HL-60 (cell line): Measurements from ENCODE around the gene ANKRD22.

Experiments
- DNase-seq, 2 experiments: peaks; one replicate each; pipeline ENCODE4 v3.0.0-alpha.2; 2010 to 2020; ENCODE audit warnings: low read depth in 1 of 2, low spot score in 1 of 2
- H3K27ac ChIP-seq: fragments of 250-450 bp; sonication (Bioruptor Pico); replicated peaks from 2 replicates; pipeline ENCODE4 v1.5.1; 2020; ENCODE audit warnings: mild to moderate bottlenecking, moderate library complexity
- H3K27me3 ChIP-seq: fragments of 250-450 bp; sonication (Bioruptor Pico); 2 replicates; pipeline ENCODE4 v1.5.1; 2021; ENCODE audit warnings: mild to moderate bottlenecking, moderate library complexity; ENCODE audit not compliant: insufficient read depth, poor library complexity, severe bottlenecking
- H3K4me3 ChIP-seq: replicated peaks from 2 replicates; pipeline ENCODE4 v1.5.1; 2011; ENCODE audit warnings: mild to moderate bottlenecking, control low read depth, low read length; ENCODE audit not compliant: insufficient read depth
- GABPA ChIP-seq: IDR thresholded peaks from 2 replicates; pipeline ENCODE4 v1.6.1; 2012; ENCODE audit warnings: low read depth
- POLR2AphosphoS5 ChIP-seq: IDR thresholded peaks from 2 replicates; pipeline ENCODE4 v1.6.1; 2012; ENCODE audit warnings: low read depth
- SPI1 ChIP-seq: IDR thresholded peaks from 2 replicates; pipeline ENCODE4 v1.6.1; 2012; ENCODE audit warnings: low read depth, mild to moderate bottlenecking, borderline replicate concordance
- TF ChIP-seq, protein P1 (sequence below): IDR thresholded peaks from one replicate; pipeline ENCODE4 v1.5.1; 2011; ENCODE audit warnings: low read length, control low read depth, inconsistent platforms; ENCODE audit not compliant: insufficient read depth
- TF ChIP-seq, protein P2 (sequence below): IDR thresholded peaks from 2 replicates; pipeline ENCODE4 v1.6.1; 2012; ENCODE audit warnings: low read depth; ENCODE audit not compliant: insufficient replicate concordance

Gene ANKRD22

DNA sequence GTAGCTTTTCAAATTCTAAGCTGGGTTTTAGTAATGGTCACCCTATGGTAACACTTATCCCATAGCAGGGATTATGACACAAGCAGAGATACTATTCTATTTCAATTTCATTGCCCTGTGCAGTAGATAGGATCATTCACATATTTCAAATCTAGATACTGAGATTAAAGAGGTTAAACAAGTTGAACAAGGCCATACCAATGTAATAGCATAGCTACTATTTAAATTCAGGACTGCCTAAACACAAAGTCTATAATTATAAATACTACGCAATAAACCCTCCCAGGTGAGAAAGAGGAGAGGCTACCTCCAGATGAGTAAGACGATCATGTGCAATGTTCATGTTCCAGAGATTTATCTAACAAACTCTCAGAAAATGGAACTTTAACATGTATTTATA, 48.0 kb downstream of the ANKRD22 start:
- Histone ChIP-seq H3K4me3 (no peak overlapping the region), H3K27ac (no peak overlapping the region), H3K27me3 (peaks cover 6% of the 10 kb centered on the region)
- DNase-seq: no peak
- TF ChIP-seq, protein P1, sequence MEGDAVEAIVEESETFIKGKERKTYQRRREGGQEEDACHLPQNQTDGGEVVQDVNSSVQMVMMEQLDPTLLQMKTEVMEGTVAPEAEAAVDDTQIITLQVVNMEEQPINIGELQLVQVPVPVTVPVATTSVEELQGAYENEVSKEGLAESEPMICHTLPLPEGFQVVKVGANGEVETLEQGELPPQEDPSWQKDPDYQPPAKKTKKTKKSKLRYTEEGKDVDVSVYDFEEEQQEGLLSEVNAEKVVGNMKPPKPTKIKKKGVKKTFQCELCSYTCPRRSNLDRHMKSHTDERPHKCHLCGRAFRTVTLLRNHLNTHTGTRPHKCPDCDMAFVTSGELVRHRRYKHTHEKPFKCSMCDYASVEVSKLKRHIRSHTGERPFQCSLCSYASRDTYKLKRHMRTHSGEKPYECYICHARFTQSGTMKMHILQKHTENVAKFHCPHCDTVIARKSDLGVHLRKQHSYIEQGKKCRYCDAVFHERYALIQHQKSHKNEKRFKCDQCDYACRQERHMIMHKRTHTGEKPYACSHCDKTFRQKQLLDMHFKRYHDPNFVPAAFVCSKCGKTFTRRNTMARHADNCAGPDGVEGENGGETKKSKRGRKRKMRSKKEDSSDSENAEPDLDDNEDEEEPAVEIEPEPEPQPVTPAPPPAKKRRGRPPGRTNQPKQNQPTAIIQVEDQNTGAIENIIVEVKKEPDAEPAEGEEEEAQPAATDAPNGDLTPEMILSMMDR: no peak
- no peak for TF ChIP-seq GABPA
- no peak for TF ChIP-seq SPI1

DNA sequence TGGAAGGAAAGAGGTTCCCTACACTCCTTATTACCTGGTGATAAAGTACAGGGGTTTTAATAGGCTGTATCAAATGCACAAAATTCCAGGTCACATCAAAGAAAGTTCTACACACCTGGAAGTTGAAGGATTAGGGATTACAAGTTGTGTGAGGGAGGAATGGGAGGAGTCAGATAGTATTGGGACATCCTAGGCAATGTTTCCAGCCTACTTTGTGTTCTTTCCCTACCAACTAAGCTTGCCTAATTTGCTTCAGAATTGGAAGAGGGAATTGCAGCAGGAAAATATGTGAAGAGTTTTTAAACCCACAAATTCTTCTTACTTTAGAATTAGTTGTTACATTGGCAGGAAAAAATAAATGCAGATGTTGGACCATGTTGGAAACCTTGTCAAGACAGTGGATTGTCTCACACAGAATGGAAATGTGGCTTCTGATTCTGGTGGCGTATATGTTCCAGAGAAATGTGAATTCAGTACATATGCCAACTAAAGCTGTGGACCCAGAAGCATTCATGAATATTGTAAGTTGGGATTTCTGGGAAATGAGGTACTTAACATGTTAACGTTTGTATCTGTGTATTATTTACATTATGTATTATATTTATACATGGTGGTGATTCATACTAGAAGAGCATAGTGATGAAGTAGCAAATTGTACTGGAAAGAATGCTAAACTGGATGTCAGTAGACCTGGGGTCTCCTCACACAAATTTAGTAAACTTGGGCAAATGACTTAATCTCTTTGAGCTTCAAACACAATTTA, 48.9 kb downstream of the ANKRD22 start, which contains the start of gene LIPM:
LIPM (plus strand) TSS at position 208 of the 763 bp plus-strand sequence; CDS start at position 375, 167 bp downstream.
- DNase-seq: no peak
- TF ChIP-seq SPI1: no peak
- TF ChIP-seq, protein P2, sequence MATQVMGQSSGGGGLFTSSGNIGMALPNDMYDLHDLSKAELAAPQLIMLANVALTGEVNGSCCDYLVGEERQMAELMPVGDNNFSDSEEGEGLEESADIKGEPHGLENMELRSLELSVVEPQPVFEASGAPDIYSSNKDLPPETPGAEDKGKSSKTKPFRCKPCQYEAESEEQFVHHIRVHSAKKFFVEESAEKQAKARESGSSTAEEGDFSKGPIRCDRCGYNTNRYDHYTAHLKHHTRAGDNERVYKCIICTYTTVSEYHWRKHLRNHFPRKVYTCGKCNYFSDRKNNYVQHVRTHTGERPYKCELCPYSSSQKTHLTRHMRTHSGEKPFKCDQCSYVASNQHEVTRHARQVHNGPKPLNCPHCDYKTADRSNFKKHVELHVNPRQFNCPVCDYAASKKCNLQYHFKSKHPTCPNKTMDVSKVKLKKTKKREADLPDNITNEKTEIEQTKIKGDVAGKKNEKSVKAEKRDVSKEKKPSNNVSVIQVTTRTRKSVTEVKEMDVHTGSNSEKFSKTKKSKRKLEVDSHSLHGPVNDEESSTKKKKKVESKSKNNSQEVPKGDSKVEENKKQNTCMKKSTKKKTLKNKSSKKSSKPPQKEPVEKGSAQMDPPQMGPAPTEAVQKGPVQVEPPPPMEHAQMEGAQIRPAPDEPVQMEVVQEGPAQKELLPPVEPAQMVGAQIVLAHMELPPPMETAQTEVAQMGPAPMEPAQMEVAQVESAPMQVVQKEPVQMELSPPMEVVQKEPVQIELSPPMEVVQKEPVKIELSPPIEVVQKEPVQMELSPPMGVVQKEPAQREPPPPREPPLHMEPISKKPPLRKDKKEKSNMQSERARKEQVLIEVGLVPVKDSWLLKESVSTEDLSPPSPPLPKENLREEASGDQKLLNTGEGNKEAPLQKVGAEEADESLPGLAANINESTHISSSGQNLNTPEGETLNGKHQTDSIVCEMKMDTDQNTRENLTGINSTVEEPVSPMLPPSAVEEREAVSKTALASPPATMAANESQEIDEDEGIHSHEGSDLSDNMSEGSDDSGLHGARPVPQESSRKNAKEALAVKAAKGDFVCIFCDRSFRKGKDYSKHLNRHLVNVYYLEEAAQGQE: no peak
- no peak for TF ChIP-seq GABPA
- TF ChIP-seq, protein P1: no peak
- TF ChIP-seq POLR2AphosphoS5: no peak
- H3K27me3 ChIP-seq: peaks cover 11% of the 10 kb centered on the region
- H3K27ac ChIP-seq: no peak within 1 kb of the TSS
- no peak within 1 kb of the TSS for H3K4me3 ChIP-seq

DNA sequence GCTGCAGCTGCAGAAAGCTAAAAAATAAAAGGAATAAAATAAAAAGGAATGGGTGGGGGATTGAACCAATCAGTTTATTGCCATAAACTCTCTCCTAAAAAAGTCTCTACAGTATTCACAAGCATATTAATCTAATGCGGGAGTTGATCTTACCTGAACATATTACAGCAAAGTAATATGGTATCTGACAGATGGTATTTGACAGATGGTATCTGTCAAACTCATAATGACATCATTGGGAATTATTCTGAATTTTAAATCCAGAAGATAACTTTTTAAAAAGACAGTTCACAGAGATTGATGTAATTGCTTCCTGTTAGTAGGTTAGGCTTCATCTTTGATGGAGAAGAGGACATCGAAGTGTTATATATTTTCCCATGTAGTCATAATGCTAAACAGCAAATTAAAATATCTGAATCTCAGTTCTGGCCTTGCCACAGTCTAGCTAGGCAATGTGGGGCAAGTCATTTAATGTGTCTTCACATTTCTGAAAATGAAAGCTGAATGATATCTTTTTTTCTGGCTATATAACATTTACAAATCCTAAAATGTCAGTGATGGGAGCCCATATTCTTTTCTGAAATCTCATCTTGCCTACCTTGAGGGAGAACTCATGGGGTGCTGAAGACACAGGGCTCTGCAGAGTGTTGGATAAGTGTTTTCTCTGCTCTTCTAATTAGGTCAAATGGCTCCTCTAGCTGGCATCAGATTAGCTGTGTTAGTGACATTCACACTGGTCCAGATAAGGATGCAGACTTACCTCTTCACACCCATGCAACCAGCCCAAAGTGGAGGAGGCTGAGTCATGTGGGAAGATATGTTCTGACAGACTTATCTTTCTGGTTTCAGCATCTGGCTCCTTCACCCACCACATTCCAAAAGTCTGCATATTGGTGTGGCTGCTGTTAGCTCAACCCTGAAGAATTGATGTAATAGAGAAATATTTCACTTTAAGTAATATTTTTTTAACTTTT, 51.2 kb downstream of the ANKRD22 start:
- no peak overlapping the region for H3K27ac ChIP-seq
- TF ChIP-seq POLR2AphosphoS5 (no peak), SPI1 (no peak), GABPA (no peak)
- TF ChIP-seq, protein P1: no peak
- TF ChIP-seq, protein P2: no peak
- H3K4me3 ChIP-seq: no peak overlapping the region
- DNase-seq: no peak
- H3K27me3 ChIP-seq: peaks cover 15% of the 10 kb centered on the region
